Caco-2 (cell line): ENCODE data around the gene TIGD2. TPM values are rescaled to one million over a fixed set of nuclear protein-coding genes. Genes with fewer than 3 reads are reported as not detected.

Experiments used
- BruUV-seq: library from RNA; stranded (reverse); fragments of 400-500 nt; replicated peaks from 2 replicates; lab custom pipeline; 2021; lab: Mats Ljungman, UMichigan
- CTCF ChIA-PET: fragments of 300-600 bp; sonication (Branson Sonifier 250); formaldehyde crosslinking; loops from one replicate; lab custom pipeline; 2022; ENCODE audit warnings: antibody characterized with exemption; lab: Charles Lee
- POLR2A ChIA-PET: fragments of 300-600 bp; sonication (Branson Sonifier 250); formaldehyde crosslinking; loops from one replicate; lab custom pipeline; 2022; ENCODE audit warnings: antibody characterized with exemption; lab: Charles Lee
- DNase-seq, 2 experiments: peaks; one replicate each; pipeline versions ENCODE4 v3.0.0 to v3.0.0-alpha.2; 2020 to 2022
- H3K27me3 ChIP-seq: replicated peaks from 2 replicates; pipeline ENCODE4 v1.6.0; 2011; ENCODE audit warnings: low read length; ENCODE audit not compliant: control insufficient read depth, insufficient read depth
- H3K36me3 ChIP-seq: 2 replicates; pipeline ENCODE4 v1.5.1; 2011; ENCODE audit warnings: low read length; ENCODE audit not compliant: control insufficient read depth, insufficient read depth
- H3K4me1 ChIP-seq: fragments of 250-450 bp; sonication (Bioruptor Pico); 2 replicates; pipeline ENCODE4 v1.5.1; 2020; ENCODE audit warnings: mild to moderate bottlenecking
- H3K4me3 ChIP-seq: 2 replicates; pipeline ENCODE4 v1.5.1; 2011; ENCODE audit warnings: low read depth, mild to moderate bottlenecking, control low read depth, low read length
- H3K9me3 ChIP-seq: fragments of 250-450 bp; sonication (Bioruptor Pico); 2 replicates; pipeline ENCODE4 v1.5.1; 2020; ENCODE audit warnings: mild to moderate bottlenecking, moderate library complexity
- H3K27ac Mint-ChIP-seq: one replicate; pipeline ENCODE4 v1.8.0; 2022; ENCODE audit warnings: mixed read lengths; ENCODE audit not compliant: unreplicated experiment
- H3K27me3 Mint-ChIP-seq: one replicate; pipeline ENCODE4 v1.8.0; 2022; ENCODE audit warnings: mixed read lengths; ENCODE audit not compliant: insufficient read depth, unreplicated experiment
- H3K36me3 Mint-ChIP-seq: one replicate; pipeline ENCODE4 v1.8.0; 2022; ENCODE audit warnings: mild to moderate bottlenecking, mixed read lengths; ENCODE audit not compliant: insufficient read depth, unreplicated experiment
- H3K4me1 Mint-ChIP-seq: one replicate; pipeline ENCODE4 v1.8.0; 2022; ENCODE audit warnings: low read depth, mixed read lengths; ENCODE audit not compliant: unreplicated experiment
- H3K4me3 Mint-ChIP-seq: one replicate; pipeline ENCODE4 v1.8.0; 2022; ENCODE audit warnings: mild to moderate bottlenecking, moderate library complexity, mixed read lengths; ENCODE audit not compliant: unreplicated experiment
- H3K9me3 Mint-ChIP-seq: one replicate; pipeline ENCODE4 v1.8.0; 2022; ENCODE audit warnings: mixed read lengths; ENCODE audit not compliant: unreplicated experiment
- CTCF ChIP-seq, 2 experiments: fragments of 200-600 bp in 1 of 2; IDR thresholded peaks; 1 replicate in 1 of 2; 2 replicates in 1 of 2; pipeline versions ENCODE4 v1.5.1 to v1.8.0; 2011 to 2022; ENCODE audit warnings: antibody characterized with exemption in 1 of 2, control low read depth in 1 of 2, inconsistent platforms in 1 of 2, low read depth in 1 of 2, low read length in 1 of 2, mild to moderate bottlenecking in 1 of 2, moderate library complexity in 1 of 2; ENCODE audit not compliant: insufficient read depth in 1 of 2, severe bottlenecking in 1 of 2, unreplicated experiment in 1 of 2
- intact Hi-C: fragments of 100-400 bp; cut with micrococcal nuclease; formaldehyde crosslinking; loops from one replicate; pipeline ENCODE4 v1.10.0; 2022; ENCODE audit not compliant: unreplicated experiment
- total RNA-seq: library from RNA; stranded (reverse); gene quantifications from 2 replicates; pipeline ENCODE4 v1.2.3, GENCODE V29; 2022

The TIGD2 gene
- total RNA-seq, 1 experiment from 2014 or later = 25.4 TPM

GRCh38 chr4:89162496-89162895 lies 51.2 kb downstream of the TIGD2 start:
- CTCF ChIA-PET = interaction anchor here (0.9 kb wide), 1 partner anchor 33 kb away, joined by 3 read pairs; no protein-coding TSS in a partner anchor
- Histone ChIP-seq H3K4me3 (no peak overlapping the region), H3K9me3 (no peaks in the 10 kb centered on the region), H3K4me1 (no peaks in the 10 kb centered on the region), H3K27me3 (no peaks in the 10 kb centered on the region), H3K36me3 (no peaks in the 10 kb centered on the region)
- Mint-ChIP-seq H3K9me3 (no peaks in the 10 kb centered on the region), H3K4me3 (no peak overlapping the region), H3K36me3 (no peaks in the 10 kb centered on the region), H3K4me1 (peaks cover 6% of the 10 kb centered on the region), H3K27me3 (no peaks in the 10 kb centered on the region), H3K27ac (no peak overlapping the region)
- intact Hi-C loops = no loop called here
- BruUV-seq = no TSS peak
- no peak for TF ChIP-seq CTCF (IDR thresholded peaks at IDR 0.05; ENCODE audit: insufficient read depth in 1 of 2, low read depth in 1 of 2, low read length in 1 of 2, severe bottlenecking in 1 of 2, unreplicated experiment in 1 of 2)
- no peak for DNase-seq
- POLR2A ChIA-PET = no interaction called here

GRCh38 chr4:89162987-89163386 lies 51.7 kb downstream of the TIGD2 start:
- no TSS peak for BruUV-seq
- no peak overlapping the region for H3K27ac Mint-ChIP-seq

GRCh38 chr4:89164400-89164799 lies 53.1 kb downstream of the TIGD2 start:
- no peaks in the 10 kb centered on the region for H3K4me1 Mint-ChIP-seq
- no peaks in the 10 kb centered on the region for H3K9me3 Mint-ChIP-seq
- no peaks in the 10 kb centered on the region for H3K27me3 ChIP-seq
- CTCF ChIA-PET = interaction anchor here (0.5 to 1.4 kb wide), 4 partner anchors 62 to 729 kb away, joined by 3 read pairs; no protein-coding TSS in a partner anchor
- no peaks in the 10 kb centered on the region for H3K9me3 ChIP-seq
- no peak overlapping the region for H3K4me3 Mint-ChIP-seq
- no peaks in the 10 kb centered on the region for H3K36me3 Mint-ChIP-seq
- intact Hi-C loops = loop anchor here (1.0 kb wide), 2 partner anchors 63 to 270 kb away; no protein-coding TSS in a partner anchor
- H3K27me3 Mint-ChIP-seq = no peaks in the 10 kb centered on the region
- DNase-seq = no peak
- H3K4me3 ChIP-seq = no peak overlapping the region
- POLR2A ChIA-PET = no interaction called here
- H3K27ac Mint-ChIP-seq = no peak overlapping the region
- no TSS peak for BruUV-seq
- TF ChIP-seq CTCF (IDR thresholded peaks at IDR 0.05; ENCODE audit: insufficient read depth in 1 of 2, low read depth in 1 of 2, low read length in 1 of 2, severe bottlenecking in 1 of 2, unreplicated experiment in 1 of 2) = no peak
- no peaks in the 10 kb centered on the region for H3K4me1 ChIP-seq
- no peaks in the 10 kb centered on the region for H3K36me3 ChIP-seq

More at GRCh38 chr4:89162987-89163386, 51.7 kb downstream of the TIGD2 start:
- Histone ChIP-seq H3K4me3 (no peak overlapping the region), H3K4me1 (no peaks in the 10 kb centered on the region), H3K9me3 (no peaks in the 10 kb centered on the region), H3K36me3 (no peaks in the 10 kb centered on the region), H3K27me3 (no peaks in the 10 kb centered on the region)
- no peak for TF ChIP-seq CTCF (IDR thresholded peaks at IDR 0.05; ENCODE audit: insufficient read depth in 1 of 2, low read depth in 1 of 2, low read length in 1 of 2, severe bottlenecking in 1 of 2, unreplicated experiment in 1 of 2)
- POLR2A ChIA-PET = no interaction called here
- Mint-ChIP-seq H3K36me3 (no peaks in the 10 kb centered on the region), H3K9me3 (no peaks in the 10 kb centered on the region), H3K27me3 (no peaks in the 10 kb centered on the region), H3K4me3 (no peak overlapping the region), H3K4me1 (peaks cover 2% of the 10 kb centered on the region)
- CTCF ChIA-PET = interaction anchor here (0.9 kb wide), 1 partner anchor 33 kb away, joined by 3 read pairs; no protein-coding TSS in a partner anchor
- intact Hi-C loops = no loop called here
- DNase-seq = no peak

Other genes starting within 250 kb of the TIGD2 start
- 10.3 and 11.0 TPM in 2 replicates for gene FAM13A, start 54.3 kb upstream of the TIGD2 start, total RNA-seq
- 0.02 and 0.05 TPM in 2 replicates for gene GPRIN3, start 196.3 kb downstream of the TIGD2 start, total RNA-seq